COLO829 (cell line): ENCODE measurements around the gene FBXW12.
A peak's percentile ranks its signal among the peaks of the same experiment; 100 is the strongest.
"Not testable (repeated sequence)": the region's sequence is repeated elsewhere in the genome, so short reads cannot be mapped to it uniquely, and the experiment has no call there.

ENCODE experiments used
- DNase-seq: peaks from one replicate; pipeline ENCODE4 v3.0.0; 2012; ENCODE audit warnings: low spot score

The FBXW12 gene

GRCh38 chr3:48371651-48372376 is at the start of gene FBXW12:
TSS of gene FBXW12 (plus strand) at chr3:48372219. CDS start at chr3:48372768, 549 bp downstream.
- no peak for DNase-seq

- not testable (repeated sequence) for DNase-seq
Measured at GRCh38 chr3:48331706-48332435, 40.1 kb upstream of the FBXW12 start.

- not testable (repeated sequence) for DNase-seq
Measured at GRCh38 chr3:48333346-48334245, 38.4 kb upstream of the FBXW12 start, which contains the start of gene SPINK8. TSS of gene SPINK8 (minus strand) at chr3:48333661. CDS start at chr3:48328341, 5,320 bp downstream.

- no peak for DNase-seq
Measured at GRCh38 chr3:48334605-48335004, 37.4 kb upstream of the FBXW12 start.

- DNase-seq = not testable (repeated sequence)
Measured at GRCh38 chr3:48335286-48335685, 36.7 kb upstream of the FBXW12 start.

GRCh38 chr3:48337536-48337935 is 34.5 kb upstream of the FBXW12 start:
- DNase-seq = not testable (repeated sequence)

- no peak for DNase-seq
Measured at GRCh38 chr3:48338635-48339034, 33.4 kb upstream of the FBXW12 start.

- no peak for DNase-seq
Measured at GRCh38 chr3:48343432-48343831, 28.6 kb upstream of the FBXW12 start.

- no peak for DNase-seq
Measured at GRCh38 chr3:48344867-48345507, 27.0 kb upstream of the FBXW12 start.

GRCh38 chr3:48345946-48346572 is 26.0 kb upstream of the FBXW12 start:
- no peak for DNase-seq

GRCh38 chr3:48347500-48347899 is 24.5 kb upstream of the FBXW12 start:
- DNase-seq = peak; percentile 63

GRCh38 chr3:48352546-48352945 is 19.5 kb upstream of the FBXW12 start:
- DNase-seq = no peak

- no peak for DNase-seq
Measured at GRCh38 chr3:48353987-48354386, 18.0 kb upstream of the FBXW12 start.

GRCh38 chr3:48356419-48356818 is 15.6 kb upstream of the FBXW12 start:
- no peak for DNase-seq

GRCh38 chr3:48361928-48362327 is 10.1 kb upstream of the FBXW12 start:
- no peak for DNase-seq

GRCh38 chr3:48364840-48365239 is 7.2 kb upstream of the FBXW12 start:
- DNase-seq = no peak

- no peak for DNase-seq
Measured at GRCh38 chr3:48367201-48367600, 4.8 kb upstream of the FBXW12 start.

- no peak for DNase-seq
Measured at GRCh38 chr3:48369693-48370332, 2.2 kb upstream of the FBXW12 start.

- DNase-seq = no peak
Measured at GRCh38 chr3:48370333-48370713, 1.7 kb upstream of the FBXW12 start.

GRCh38 chr3:48372377-48372770 is 355 bp downstream of the FBXW12 start:
- no peak for DNase-seq
